GM19463 (cell line): ENCODE data around the gene PPP1R12A.
"Not testable (repeated sequence)": the region's sequence is repeated elsewhere in the genome, so short reads cannot be mapped to it uniquely, and the experiment has no call there.

Experiments used
- ATAC-seq: cut with Tn5 transposase; IDR thresholded peaks from one replicate; pipeline ENCODE4 v1.9.1; 2021; ENCODE audit warnings: mild to moderate bottlenecking, moderate library complexity; ENCODE audit not compliant: unreplicated experiment

PPP1R12A gene

DNA sequence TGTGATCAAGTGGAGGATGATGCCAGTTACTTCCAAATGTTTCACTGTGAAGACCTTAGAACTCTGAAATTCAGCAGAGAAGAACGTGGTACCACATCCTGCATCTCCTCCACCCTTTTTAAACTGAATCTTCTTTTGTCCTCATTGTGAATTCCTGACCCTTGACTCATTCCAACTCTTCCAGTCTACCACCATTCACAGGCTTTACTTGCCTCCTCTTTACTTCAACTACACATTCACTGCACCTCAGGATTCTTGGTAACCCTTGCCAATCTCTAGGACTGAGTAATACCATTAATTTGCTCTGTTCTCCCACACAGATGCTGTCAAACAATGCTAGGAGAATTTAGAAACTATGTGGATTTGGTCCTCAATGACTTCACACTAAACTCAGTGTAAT is 37.3 kb downstream of the PPP1R12A start:
- no peak for ATAC-seq

DNA sequence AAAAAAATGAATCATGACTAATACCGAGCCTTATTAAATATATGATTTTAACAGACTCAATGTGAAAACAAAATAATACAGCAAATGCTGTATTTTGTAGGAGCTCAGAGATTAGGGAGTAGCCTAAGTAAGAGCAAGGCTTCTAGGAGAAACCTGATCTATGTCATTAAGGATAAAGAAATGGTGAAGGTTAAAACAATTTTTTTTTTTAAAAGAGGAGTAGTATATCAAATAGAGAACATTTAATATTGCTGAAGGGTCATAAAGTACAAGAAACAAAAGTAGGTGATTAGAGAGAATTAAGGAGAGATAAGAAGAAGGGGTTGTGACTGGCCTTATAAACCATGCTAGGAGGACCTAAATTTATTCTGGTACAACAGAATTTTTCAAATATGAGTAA is 39.1 kb downstream of the PPP1R12A start:
- no peak for ATAC-seq

DNA sequence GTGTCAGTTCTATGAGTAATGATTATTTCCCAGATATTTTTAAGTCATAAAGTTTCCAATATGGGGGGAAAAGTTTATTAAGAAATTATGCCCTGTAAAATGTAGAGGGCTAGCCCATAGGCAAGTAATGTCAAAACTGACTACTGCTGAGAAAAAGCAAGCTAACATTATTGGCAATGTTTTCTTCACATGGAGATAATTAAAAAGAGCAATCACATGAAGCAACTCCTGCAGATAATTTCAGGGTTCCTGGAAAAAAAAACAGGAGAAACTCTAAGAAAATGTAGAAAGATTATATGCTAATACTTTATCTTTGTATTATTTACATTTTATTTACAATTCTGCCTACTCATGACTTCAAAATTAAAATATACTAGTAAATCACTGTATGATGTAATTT is 39.8 kb downstream of the PPP1R12A start:
- no peak for ATAC-seq

DNA sequence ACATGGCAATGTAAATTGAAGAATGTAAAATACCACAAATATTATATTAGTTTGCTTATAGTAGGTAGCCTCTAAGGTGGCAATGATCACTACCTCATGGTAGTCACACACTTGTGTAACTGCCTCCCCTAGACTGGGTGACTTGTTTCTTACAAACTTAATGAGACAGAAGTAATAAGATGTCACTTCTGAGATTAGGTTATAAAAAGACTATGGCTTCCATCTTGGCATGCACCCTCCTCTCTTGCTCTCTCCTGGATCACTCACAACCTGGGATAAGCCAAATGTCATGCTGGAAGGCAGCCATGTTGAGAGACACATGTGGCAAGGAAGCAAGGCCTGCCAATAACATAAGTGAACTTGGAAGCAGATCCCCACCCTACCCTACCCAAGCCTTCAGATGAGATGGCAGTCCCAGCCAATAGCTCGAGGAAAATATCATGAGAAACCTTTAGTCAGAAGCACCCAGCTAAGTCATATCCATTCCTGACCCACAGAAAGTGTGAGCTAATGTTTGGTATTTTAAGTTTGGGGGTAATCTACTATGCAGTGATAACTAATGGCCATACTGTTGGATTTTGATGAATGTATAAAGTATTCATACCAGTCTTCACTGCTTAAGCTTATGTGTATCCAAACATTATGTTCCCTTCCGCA is 43.3 kb downstream of the PPP1R12A start:
- no peak for ATAC-seq

DNA sequence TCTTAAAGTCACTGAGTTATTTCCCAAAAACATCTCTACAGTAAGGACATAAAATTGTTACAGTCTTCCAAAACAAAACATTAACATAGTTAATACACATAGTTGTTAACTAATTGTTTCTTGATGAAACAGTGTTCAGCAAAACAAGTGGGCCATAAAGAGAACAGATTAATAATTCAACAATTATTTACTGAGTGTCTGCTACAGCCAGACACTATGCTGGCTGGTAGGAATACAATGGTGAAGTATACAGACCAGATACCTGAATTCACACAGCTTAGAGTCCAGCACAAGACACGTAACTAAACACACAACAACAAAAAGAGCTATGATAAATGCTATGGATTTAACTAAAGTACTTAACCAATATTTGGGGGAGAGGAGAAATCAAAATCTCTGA is 47.0 kb downstream of the PPP1R12A start:
- no peak for ATAC-seq

DNA sequence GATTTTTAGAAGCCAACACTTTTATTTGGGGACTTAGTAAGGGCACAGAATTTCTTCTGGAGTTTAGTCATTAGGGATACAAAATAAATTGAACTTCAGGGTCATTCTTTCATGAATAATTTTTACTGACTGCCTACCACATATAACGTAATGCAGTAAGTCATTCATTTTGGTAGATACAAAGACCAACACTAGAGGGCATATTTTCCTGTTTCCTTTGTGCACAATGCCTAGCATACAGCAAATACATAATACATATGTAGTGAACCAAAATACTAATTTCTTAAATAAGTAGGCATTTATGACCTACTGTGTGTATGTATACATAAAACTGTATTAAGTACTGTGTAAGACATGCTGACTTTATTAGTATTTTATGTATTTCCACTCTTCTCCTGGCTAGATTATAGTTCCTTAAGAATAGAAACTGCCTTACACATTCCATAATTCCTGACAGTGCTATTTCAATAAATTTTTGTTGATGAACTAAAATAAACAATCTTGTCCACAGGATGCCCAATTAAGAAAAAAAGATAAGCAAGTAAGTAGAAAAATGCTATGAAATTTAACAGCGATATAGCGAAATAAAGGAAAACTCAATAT is 47.9 kb downstream of the PPP1R12A start:
- ATAC-seq, result peak; percentile 81

DNA sequence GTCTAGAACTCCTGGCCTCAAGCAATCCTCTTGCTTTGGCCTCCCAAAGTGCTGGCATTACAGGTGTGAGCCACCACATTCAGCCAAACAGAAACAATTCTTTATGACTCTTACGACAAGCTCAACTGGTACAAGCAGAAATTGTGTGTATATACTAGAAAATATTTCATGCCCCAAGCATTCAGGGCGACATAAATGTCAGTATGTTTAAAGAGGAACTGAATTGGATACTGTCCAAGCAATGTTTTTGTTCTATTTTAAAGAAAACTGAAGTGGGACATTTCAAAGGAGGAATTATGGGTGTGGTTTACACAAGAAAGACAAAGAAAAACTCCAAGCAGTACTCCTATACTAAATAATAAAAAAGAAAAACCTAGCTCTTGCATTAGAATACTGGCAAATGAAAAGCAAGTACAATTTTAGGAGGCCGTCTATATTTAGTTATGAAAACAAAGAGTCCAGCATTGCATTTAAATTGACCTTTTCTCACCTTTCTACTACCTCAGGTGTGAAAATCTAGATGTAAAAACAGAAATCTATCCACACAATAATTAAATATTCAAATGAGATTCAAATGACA is 48.9 kb downstream of the PPP1R12A start:
- ATAC-seq, result no peak

DNA sequence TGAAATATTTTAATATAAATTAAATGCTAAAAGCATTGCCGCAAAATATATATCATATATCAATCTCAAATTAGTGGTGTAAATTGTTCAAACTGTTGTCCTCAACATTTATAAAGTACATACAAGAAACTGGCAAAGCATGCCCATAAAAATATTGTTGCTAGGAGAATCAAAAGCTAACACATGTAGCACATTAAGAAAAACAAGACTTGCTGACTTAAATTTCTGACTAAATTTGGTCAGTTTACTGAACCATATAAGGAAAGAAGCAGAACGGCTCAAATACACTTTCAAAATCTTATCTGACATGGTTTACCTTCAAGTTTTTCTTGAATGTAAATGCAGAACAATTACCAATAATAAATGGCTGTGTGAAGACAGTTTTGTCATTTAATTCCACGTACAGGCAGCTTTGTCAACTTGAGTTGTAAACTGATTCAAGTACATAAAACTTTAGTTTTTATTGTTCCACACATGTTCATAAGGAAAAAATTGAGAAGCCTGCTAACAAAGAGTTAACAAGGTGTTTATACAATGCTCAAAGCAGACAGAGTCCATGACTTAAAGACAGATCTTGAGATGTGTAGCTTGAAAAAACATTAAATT is 50.4 kb downstream of the PPP1R12A start:
- no peak for ATAC-seq

DNA sequence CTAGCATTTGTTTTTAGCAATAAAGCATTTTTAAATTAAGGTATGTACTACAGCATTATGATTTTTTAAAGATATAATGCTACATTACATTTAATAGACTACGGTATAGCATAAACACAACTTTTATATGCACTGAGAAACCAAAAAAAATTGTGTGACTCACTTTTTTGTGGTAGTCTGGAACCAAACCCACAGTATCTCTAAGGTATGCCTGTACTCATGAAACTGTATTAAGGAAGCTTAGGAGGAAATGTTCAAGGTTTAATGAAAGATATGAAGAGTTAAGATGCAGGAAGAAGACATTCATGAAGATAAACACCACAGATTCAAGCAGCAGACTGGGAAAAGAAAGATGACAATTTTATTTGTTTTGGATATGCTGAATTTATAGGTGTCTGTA is 51.7 kb downstream of the PPP1R12A start:
- no peak for ATAC-seq

DNA sequence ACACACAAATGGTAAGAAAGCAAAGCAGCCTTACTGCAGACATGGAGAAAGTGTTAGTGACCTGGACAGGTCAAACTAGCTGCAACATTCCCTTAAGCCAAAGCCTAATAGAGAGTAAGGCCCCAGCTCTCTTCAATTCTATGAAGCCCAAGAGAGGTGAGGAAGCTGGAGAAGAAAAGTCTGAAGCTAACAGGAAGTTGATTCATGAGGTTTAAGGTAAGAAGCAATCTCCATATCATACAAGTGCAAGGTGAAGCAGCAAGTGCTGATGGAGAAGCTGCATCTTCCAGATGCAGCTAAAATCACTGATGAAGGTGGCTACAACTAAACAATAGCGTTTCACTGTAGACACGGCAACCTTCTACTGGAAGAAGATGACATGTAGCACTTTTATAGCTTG is 53.5 kb downstream of the PPP1R12A start:
- no peak for ATAC-seq

DNA sequence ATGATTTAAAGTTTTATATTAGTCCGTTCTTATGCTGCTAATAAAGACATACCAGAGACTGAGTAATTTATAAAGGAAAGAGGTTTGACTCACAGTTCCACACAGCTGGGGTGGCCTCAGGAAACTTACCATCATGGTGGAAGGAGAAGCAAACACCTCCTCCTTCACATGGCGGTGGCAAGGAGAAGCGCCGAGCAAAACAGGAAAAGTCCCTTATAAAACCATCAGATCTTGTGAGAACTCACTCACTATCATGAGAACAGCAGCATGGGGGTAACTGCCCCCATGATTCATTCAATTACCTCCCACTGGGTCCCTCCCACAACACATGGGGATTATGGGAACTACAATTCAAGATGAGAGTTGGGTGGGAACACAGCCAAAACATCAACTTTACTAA is 56.4 kb downstream of the PPP1R12A start:
- not testable (repeated sequence) for ATAC-seq

DNA sequence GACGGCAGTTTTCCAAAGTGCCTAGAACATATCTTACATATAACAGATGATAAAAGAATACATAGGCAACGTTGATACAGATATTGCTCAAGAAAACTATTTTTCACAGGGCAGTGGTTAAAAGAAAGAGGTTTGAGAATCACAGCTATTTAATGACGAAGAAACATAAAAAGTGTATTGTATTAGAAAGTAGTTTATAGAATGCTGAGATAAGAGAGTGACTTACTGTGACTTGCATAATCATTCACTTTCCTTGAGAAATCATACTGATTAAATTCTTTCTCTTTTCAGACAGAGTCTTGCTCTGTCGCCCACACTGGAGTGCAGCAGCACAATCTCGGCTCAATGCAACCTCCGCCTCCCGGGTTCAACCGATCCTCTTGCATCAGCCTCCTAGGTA is 57.7 kb downstream of the PPP1R12A start:
- ATAC-seq, result no peak

DNA sequence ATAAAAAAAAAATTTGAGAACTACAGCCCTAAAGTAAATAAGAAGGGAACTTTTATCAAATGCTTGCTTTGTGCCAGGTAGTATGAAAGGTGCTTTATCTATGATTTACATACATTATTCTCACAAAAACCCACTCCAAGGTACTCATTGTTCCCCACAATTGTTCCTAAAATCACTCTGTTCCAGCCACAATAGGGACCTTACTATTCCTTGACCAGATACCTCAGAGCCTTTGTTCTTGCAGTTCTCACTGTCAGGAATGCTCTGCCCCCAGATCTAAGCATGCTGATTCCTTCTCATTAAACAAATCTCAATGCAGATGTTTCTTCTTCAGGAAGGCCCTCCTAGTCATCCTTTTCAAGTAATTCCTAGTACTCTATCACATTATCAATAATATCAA is 60.2 kb downstream of the PPP1R12A start:
- no peak for ATAC-seq

DNA sequence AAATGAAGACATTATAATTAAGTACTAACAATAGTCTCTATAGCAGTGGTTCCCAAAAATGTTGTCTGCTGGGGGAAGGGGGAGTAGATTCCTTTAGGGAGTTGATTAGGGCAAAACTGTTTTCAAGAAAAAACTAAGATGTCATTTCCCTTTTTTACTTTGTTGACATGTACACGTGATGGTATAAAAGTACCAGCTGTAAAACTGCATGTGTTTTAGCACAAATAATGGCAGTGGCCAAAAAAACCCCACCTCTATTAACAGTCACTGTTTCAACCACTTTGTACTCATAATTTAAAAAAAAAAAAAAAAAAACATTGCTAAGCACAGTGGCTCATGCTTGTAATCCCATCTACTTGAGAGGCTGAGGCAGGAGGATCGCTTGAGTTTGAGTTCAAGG is 61.7 kb downstream of the PPP1R12A start:
- no peak for ATAC-seq

DNA sequence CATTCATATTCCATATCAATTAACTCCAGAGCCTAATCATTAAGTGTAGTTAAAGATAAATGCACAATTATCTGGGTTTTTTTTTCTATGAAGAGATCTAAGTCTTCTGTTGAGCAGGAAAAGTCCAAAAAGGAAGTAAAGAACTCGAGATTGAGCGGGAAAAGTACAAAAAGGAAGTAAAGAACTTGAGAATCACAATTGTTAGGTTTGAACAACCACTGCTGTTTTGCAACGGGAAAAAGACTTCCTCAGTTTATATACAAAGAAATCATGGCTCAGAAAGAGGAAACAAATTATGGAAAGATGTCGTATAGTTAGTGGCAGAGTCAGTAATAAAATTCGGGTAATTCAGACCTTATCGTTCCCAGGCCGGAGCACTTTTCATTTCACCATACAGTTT is 63.3 kb downstream of the PPP1R12A start:
- no peak for ATAC-seq

DNA sequence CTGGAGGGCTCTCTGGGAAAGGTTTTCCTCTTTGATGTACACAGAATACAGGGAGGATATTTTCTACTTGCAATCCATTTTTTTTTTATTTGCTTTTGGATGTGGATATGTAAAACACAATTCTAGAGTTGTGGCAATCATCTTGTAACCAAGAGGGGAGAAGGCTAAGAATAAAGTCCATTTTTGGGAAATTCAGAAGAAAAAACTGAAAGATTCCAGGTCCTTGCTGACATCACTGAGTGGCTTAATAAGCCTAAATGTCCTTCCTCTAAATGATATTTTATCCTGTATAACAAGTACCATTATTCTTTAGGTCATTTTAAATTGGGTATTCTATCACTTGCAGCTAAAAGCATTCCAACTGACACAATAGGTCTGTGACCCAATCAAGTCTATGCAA is 64.0 kb downstream of the PPP1R12A start:
- ATAC-seq, result no peak

DNA sequence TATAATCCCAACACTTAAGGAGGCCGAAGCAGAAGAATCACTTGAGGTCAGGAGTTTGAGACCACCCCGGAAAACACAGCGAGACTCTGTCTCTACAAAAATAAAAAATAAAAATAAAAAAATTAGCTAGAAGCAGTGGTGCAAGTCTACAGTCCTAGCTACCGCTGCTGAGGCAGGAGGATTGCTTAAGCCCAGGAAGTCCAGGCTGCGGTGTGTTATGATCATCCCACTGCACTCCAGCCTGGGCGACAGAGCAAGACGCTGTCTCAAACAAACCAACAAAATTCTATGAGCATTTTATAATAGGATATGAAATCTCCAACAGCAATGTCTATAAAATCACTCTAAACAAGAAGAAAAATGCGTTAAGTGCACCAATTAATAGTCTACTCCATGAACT is 75.3 kb downstream of the PPP1R12A start:
- no peak for ATAC-seq

DNA sequence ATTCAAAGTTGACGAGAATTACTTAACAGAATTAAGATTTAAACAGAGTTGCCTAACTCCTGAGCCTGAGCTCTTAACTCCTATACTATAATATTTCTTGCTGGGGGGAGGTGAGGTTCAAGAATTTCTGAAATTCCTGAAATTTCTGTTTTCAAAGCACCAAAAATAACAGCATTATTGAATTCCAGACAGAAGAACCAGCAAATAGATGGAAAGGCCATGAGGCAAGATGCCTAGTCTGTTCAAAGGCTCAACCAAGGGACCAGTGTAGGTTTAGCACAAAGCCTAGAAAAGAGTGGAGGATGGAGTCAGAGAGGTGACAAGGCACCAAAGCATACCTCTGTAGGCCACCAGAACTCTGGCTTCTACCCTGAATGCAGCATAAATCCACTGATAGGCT is 76.4 kb downstream of the PPP1R12A start:
- no peak for ATAC-seq

DNA sequence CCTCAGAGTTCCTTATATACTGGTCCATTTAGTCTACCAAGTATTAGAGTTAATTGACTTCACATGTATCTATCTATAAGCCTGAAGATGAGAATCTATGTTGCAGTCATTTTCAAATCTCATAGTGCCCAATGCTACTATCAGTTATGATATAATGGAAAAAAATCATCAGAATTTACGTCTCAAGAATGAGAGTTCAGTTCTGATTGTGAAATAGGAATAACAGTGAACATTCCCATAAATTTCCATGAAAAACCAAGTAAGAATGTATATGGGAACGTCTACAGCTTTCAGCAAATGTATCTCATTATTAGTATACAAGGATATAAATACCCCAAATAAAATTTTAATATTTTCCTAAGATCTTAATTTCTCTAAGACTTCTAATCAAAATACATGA is 77.2 kb downstream of the PPP1R12A start:
- no peak for ATAC-seq

DNA sequence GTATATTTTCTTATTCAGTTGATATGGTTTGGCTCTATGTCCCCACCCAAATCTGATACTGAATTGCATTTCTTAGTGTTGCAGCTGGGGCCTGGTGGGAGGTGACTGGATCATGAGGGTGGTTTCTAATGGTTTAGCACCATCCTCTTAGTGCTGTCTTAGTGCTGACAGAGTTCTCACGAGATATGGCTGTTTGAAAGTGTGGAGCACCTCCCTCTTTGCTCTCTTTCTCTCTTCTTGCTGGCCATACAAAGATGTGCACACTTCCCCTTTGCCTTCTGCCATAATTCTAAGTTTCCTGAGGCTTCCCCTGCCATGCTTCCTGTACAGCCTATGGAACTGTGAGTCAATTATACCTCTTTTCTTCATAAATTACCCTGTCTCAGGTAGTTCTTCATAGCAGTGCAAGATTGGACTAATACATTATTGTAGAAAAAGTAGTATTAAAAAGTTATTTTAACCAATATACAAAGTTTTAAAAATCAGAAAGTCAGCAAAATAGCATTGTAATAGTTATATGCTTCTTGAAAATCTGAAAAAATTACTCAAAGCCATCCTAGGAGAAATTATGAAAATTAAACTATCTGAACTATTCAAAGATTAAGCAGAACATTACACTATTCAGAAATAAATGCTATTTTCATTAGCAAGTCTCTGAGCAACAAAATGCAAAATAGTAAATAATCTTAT is 84.1 kb downstream of the PPP1R12A start:
- ATAC-seq, result no peak

DNA sequence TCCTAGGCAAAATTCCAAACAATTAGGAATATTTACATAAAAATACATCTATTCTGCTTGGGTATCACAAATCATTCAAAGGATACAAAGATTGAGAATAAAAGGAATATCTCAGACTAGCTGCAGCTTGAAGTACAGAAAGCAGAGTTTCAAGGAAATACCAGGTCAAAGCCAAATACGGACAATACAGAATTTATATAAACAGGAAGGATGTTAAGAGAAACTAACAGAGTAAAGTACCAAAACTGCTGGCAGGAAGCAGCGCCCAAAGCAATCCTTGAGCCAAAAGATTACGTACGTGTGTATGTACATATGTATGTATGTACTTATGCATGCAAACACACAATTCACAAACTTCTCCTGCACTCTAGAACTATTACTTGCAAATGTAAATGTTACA is 86.6 kb downstream of the PPP1R12A start:
- no peak for ATAC-seq

DNA sequence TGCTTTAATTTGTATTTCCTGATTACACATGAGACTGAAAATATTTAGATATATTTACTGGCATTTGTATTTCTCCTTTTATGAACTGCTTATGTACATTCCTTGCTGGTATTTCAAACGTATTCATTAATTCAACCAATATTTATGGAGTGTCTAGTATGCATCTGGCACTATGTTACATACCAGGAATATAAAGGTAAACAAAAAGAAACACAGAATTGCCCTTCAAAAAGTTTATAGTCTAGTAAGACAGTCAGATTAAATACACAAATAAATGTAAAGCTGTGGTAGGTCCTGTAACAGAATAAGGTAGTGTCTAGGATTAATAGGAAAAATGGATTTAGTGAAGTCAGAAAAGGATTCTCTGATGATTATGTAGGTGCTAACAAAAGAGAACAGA is 87.5 kb downstream of the PPP1R12A start:
- ATAC-seq, result no peak
